ENCODE results near the gene CYP3A5.
"Not testable (repeated sequence)": the region's sequence is repeated elsewhere in the genome, so short reads cannot be mapped to it uniquely, and the experiment has no call there.

The CYP3A5 gene

GRCh38 chr7:99694201-99694911 is 14.6 kb upstream of the CYP3A5 start:
- Histone ChIP-seq H3K4me2 (ENCODE audit: insufficient read depth, low read length) (no peak overlapping the region), H2AFZ (ENCODE audit: low read depth, low read length) (no peak overlapping the region), H3K9ac (ENCODE audit: low read depth, low read length) (no peak overlapping the region), H3K36me3 (ENCODE audit: insufficient read depth, low read length) (no peaks in the 10 kb centered on the region), H3K79me2 (ENCODE audit: insufficient read depth, low read length) (no peaks in the 10 kb centered on the region), H3K4me3 (ENCODE audit: low read depth in 1 of 2, low read length in 2 of 2) (no peak overlapping the region), H4K20me1 (ENCODE audit: insufficient read depth, low read length) (no peaks in the 10 kb centered on the region), H3K4me1 (ENCODE audit: insufficient read depth, low read length) (peaks cover 6% of the 10 kb centered on the region; the same call in 1 of the 2 replicates), H3K9me3 (ENCODE audit: insufficient read depth, low read length, severe bottlenecking) (no peaks in the 10 kb centered on the region), H3K27ac (ENCODE audit: low read length) (no peak overlapping the region), H3K27me3 (ENCODE audit: insufficient read depth, low read length, poor library complexity) (no peaks in the 10 kb centered on the region)
- ATAC-seq (ENCODE audit: insufficient read depth, low read depth) (no peak), DNase-seq (no peak)
- no peak for TF ChIP-seq CTCF (IDR thresholded peaks at IDR 0.05; ENCODE audit: borderline replicate concordance, extremely low read depth, low read length, poor library complexity, severe bottlenecking)
- no peak for TF ChIP-seq EZH2 (IDR thresholded peaks at IDR 0.05; ENCODE audit: borderline replicate concordance, low read depth, low read length, severe bottlenecking)

- Histone ChIP-seq H3K9me3 (ENCODE audit: insufficient read depth, low read length, severe bottlenecking) (no peaks in the 10 kb centered on the region), H3K27ac (ENCODE audit: low read length) (no peak overlapping the region), H3K79me2 (ENCODE audit: insufficient read depth, low read length) (no peaks in the 10 kb centered on the region), H3K4me3 (ENCODE audit: low read depth in 1 of 2, low read length in 2 of 2) (no peak overlapping the region), H4K20me1 (ENCODE audit: insufficient read depth, low read length) (no peaks in the 10 kb centered on the region), H3K27me3 (ENCODE audit: insufficient read depth, low read length, poor library complexity) (no peaks in the 10 kb centered on the region), H3K9ac (ENCODE audit: low read depth, low read length) (no peak overlapping the region), H3K36me3 (ENCODE audit: insufficient read depth, low read length) (no peaks in the 10 kb centered on the region), H2AFZ (ENCODE audit: low read depth, low read length) (peak overlapping the region; percentile 41; the same call in 1 of the 2 replicates), H3K4me2 (ENCODE audit: insufficient read depth, low read length) (no peak overlapping the region), H3K4me1 (ENCODE audit: insufficient read depth, low read length) (peaks cover 6% of the 10 kb centered on the region; the same call in 1 of the 2 replicates)
- DNase-seq (no peak), ATAC-seq (ENCODE audit: insufficient read depth, low read depth) (no peak)
- TF ChIP-seq EZH2 (IDR thresholded peaks at IDR 0.05; ENCODE audit: borderline replicate concordance, low read depth, low read length, severe bottlenecking) = no peak
Observed at GRCh38 chr7:99693427-99694200, 13.8 kb upstream of the CYP3A5 start.

- ATAC-seq (ENCODE audit: insufficient read depth, low read depth) (no peak), DNase-seq (no peak)
- H2AFZ ChIP-seq (ENCODE audit: low read depth, low read length) = no peak overlapping the region
- TF ChIP-seq EZH2 (IDR thresholded peaks at IDR 0.05; ENCODE audit: borderline replicate concordance, low read depth, low read length, severe bottlenecking) (no peak), CTCF (IDR thresholded peaks at IDR 0.05; ENCODE audit: borderline replicate concordance, extremely low read depth, low read length, poor library complexity, severe bottlenecking) (no peak)
- H3K36me3 ChIP-seq (ENCODE audit: insufficient read depth, low read length) = no peaks in the 10 kb centered on the region
- no peaks in the 10 kb centered on the region for H4K20me1 ChIP-seq (ENCODE audit: insufficient read depth, low read length)
- no peaks in the 10 kb centered on the region for H3K27me3 ChIP-seq (ENCODE audit: insufficient read depth, low read length, poor library complexity)
- peaks cover 6% of the 10 kb centered on the region; the same call in 1 of the 2 replicates for H3K4me1 ChIP-seq (ENCODE audit: insufficient read depth, low read length)
- no peaks in the 10 kb centered on the region for H3K9me3 ChIP-seq (ENCODE audit: insufficient read depth, low read length, severe bottlenecking)
- no peak overlapping the region for H3K9ac ChIP-seq (ENCODE audit: low read depth, low read length)
- H3K4me2 ChIP-seq (ENCODE audit: insufficient read depth, low read length) = no peak overlapping the region
- H3K4me3 ChIP-seq (ENCODE audit: low read depth in 1 of 2, low read length in 2 of 2) = no peak overlapping the region
- no peak overlapping the region for H3K27ac ChIP-seq (ENCODE audit: low read length)
- no peaks in the 10 kb centered on the region for H3K79me2 ChIP-seq (ENCODE audit: insufficient read depth, low read length)
Observed at GRCh38 chr7:99693100-99693426, 13.3 kb upstream of the CYP3A5 start.

- DNase-seq; ATAC-seq (ENCODE audit: insufficient read depth, low read depth); H3K27me3 ChIP-seq (ENCODE audit: insufficient read depth, low read length, poor library complexity); H3K36me3 ChIP-seq (ENCODE audit: insufficient read depth, low read length); H2AFZ ChIP-seq (ENCODE audit: low read depth, low read length); H4K20me1 ChIP-seq (ENCODE audit: insufficient read depth, low read length); H3K9ac ChIP-seq (ENCODE audit: low read depth, low read length); H3K4me2 ChIP-seq (ENCODE audit: insufficient read depth, low read length); H3K79me2 ChIP-seq (ENCODE audit: insufficient read depth, low read length); H3K4me1 ChIP-seq (ENCODE audit: insufficient read depth, low read length); H3K9me3 ChIP-seq (ENCODE audit: insufficient read depth, low read length, severe bottlenecking); H3K27ac ChIP-seq (ENCODE audit: low read length); H3K4me3 ChIP-seq (ENCODE audit: low read depth in 1 of 2, low read length in 2 of 2): not testable (repeated sequence)
Observed at GRCh38 chr7:99692563-99692962, 12.8 kb upstream of the CYP3A5 start.

GRCh38 chr7:99691658-99692057 is 11.9 kb upstream of the CYP3A5 start:
- ATAC-seq (ENCODE audit: insufficient read depth, low read depth); H4K20me1 ChIP-seq (ENCODE audit: insufficient read depth, low read length); H3K9me3 ChIP-seq (ENCODE audit: insufficient read depth, low read length, severe bottlenecking); H3K27me3 ChIP-seq (ENCODE audit: insufficient read depth, low read length, poor library complexity); H3K27ac ChIP-seq (ENCODE audit: low read length); H2AFZ ChIP-seq (ENCODE audit: low read depth, low read length); DNase-seq; H3K4me1 ChIP-seq (ENCODE audit: insufficient read depth, low read length); H3K36me3 ChIP-seq (ENCODE audit: insufficient read depth, low read length); H3K4me3 ChIP-seq (ENCODE audit: low read depth in 1 of 2, low read length in 2 of 2); H3K4me2 ChIP-seq (ENCODE audit: insufficient read depth, low read length); H3K9ac ChIP-seq (ENCODE audit: low read depth, low read length); H3K79me2 ChIP-seq (ENCODE audit: insufficient read depth, low read length): not testable (repeated sequence)

- H3K27ac ChIP-seq (ENCODE audit: low read length) = not testable (repeated sequence)
Observed at GRCh38 chr7:99690918-99691317, 11.1 kb upstream of the CYP3A5 start.

More at GRCh38 chr7:99690918-99691317, 11.1 kb upstream of the CYP3A5 start:
- H3K4me1 ChIP-seq (ENCODE audit: insufficient read depth, low read length); H3K36me3 ChIP-seq (ENCODE audit: insufficient read depth, low read length); H3K27me3 ChIP-seq (ENCODE audit: insufficient read depth, low read length, poor library complexity); H3K9ac ChIP-seq (ENCODE audit: low read depth, low read length); H4K20me1 ChIP-seq (ENCODE audit: insufficient read depth, low read length); DNase-seq; H3K4me3 ChIP-seq (ENCODE audit: low read depth in 1 of 2, low read length in 2 of 2); ATAC-seq (ENCODE audit: insufficient read depth, low read depth); H3K4me2 ChIP-seq (ENCODE audit: insufficient read depth, low read length); H3K79me2 ChIP-seq (ENCODE audit: insufficient read depth, low read length); H2AFZ ChIP-seq (ENCODE audit: low read depth, low read length); H3K9me3 ChIP-seq (ENCODE audit: insufficient read depth, low read length, severe bottlenecking): not testable (repeated sequence)
